ENCODE results near the gene NSUN4. TPM values are rescaled to one million over a fixed set of nuclear protein-coding genes. Genes with fewer than 3 reads are reported as not detected.

NSUN4 gene
- total RNA-seq, 1 experiment from 2014 or later = 10.4 TPM

DNA sequence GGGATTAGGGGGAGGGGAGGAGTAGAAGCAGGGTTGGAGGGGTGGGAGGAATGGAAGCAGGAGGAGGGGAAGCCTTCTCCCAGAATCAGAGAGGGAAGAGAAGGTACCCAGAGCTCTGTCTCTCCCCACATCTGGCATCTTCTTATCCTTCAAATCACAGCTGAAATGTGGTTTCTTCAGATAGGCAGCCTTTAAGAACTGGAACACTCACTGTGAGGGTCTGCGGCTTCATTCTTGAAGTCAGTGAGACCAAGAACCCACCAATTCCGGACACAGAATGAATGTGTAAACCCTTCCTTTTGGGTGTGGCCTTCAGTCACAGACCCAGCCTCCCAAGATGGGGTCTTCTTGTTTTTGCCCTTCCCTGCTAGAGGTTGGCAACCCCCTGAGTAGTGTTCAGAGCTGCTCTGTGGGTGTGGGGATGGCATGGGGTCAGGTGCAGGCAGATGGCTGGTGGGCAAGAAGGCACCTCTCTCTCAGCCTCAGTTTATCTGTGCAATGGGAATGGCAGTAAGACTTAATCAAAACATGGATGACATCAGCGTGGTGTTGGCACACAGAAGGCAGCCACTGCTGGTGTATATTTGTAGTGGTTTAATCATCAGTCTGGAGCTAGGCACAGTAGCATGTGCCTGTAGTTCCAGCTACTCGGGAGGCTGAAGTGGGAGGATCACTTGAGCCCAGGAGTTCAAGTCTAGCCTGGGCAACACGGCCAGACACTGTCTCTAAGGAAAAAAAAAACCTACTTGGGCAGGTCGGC, 60.7 kb downstream of the NSUN4 start:
- Histone ChIP-seq H3K27me3 (ENCODE audit: control insufficient read depth, insufficient read depth, low read length) (no peaks in the 10 kb centered on the region), H3K4me3 (ENCODE audit: insufficient read depth, low read depth, low read length) (no peak overlapping the region), H3K36me3 (replicated peaks; ENCODE audit: control insufficient read depth, insufficient read depth, low read length) (no peaks in the 10 kb centered on the region; the same call in 1 of the 2 replicates)
- DNase-seq = no peak

DNA sequence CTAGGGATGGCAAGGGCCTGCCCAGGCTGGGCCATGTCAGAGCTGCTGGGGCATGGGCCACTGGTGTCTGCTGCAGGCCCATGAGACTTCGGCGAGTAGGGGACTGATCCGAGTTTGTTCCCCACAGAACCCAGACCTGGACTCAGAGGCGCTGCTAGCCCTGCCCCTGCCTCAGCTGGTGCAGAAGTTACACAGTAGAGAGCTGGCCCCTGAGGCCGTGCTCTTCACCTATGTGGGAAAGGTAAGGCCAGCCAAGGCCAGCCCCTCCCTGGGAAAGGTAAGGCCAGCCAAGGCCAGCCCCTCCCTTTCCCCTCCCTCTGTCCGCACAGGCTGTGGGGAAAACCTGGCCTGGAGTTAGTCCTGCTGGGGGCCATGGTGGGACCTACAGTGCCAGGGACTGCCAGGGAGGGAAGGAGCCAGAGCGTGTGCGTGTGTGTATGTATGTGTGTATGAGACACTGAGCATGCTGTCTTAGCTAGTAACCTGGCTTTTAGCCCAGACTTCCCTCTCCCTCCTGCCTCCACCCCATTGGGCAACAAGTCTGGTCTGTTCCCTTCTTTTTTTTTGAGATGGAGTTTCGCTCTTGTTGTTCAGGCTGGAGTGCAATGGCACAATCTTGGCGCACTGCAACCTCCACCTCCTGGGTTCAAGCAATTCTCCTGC, 61.5 kb downstream of the NSUN4 start:
- peak; percentile 92 for DNase-seq
- Histone ChIP-seq H3K4me3 (ENCODE audit: insufficient read depth, low read depth, low read length) (no peak overlapping the region), H3K36me3 (replicated peaks; ENCODE audit: control insufficient read depth, insufficient read depth, low read length) (no peaks in the 10 kb centered on the region; the same call in 1 of the 2 replicates), H3K27me3 (ENCODE audit: control insufficient read depth, insufficient read depth, low read length) (no peaks in the 10 kb centered on the region)

DNA sequence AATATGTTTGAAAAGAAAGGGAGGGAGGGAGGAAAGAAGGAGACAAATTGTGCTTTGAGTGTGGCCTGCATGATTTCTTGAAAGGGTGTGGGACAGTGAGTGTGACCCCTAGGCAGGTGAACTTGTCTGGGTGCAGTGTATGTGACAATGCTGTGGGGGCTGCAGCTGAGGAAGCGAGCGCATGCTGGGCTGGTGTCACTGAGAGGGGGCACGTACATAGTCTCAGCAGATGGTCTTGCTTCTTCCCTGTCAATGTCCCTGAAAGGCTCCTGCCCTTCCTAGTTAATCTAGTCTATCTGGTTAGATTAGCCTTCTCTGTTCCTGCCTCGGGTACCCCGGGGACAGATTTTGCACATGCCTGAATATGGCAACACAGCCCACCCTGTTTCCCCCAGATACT, 63.3 kb downstream of the NSUN4 start:
- DNase-seq = no peak
- H3K4me3 ChIP-seq (ENCODE audit: insufficient read depth, low read depth, low read length) = no peak overlapping the region
- H3K36me3 ChIP-seq (replicated peaks; ENCODE audit: control insufficient read depth, insufficient read depth, low read length) = peaks cover 8% of the 10 kb centered on the region
- no peaks in the 10 kb centered on the region; the same call in 1 of the 2 replicates for H3K27me3 ChIP-seq (ENCODE audit: control insufficient read depth, insufficient read depth, low read length)

DNA sequence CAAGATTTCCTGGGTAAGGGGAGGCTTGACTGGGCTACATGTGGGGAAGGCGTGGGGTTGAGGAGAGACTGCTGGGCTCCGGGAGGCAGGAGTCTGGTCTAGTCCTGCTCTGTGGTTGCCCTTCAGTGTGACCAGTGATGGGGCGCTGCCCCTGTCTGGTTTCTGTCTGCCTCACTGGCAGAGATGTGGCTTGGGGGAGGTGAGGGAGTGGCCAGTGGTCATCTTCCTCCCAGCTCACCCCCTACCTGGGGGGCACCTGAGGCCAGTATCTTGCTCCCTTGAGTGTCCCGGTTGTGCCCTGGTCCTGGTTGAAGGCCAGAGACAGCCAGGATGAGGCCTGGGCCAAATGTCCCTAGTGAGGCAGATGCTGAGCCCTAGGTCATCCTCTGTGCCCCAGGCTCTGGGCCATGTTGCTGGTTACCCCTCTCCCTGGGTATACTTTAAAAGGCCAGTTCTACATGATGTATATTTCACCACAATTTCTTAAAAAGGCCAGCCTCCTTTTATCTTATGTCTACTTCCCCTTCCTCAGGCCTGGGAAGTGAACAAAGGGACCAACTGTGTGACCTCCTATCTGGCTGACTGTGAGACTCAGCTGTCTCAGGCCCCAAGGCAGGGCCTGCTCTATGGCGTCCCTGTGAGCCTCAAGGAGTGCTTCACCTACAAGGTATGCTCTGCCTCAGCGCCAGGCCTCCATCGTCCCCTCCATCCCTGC, 64.0 kb downstream of the NSUN4 start:
- Histone ChIP-seq H3K4me3 (ENCODE audit: insufficient read depth, low read depth, low read length) (no peak overlapping the region), H3K36me3 (replicated peaks; ENCODE audit: control insufficient read depth, insufficient read depth, low read length) (peaks cover 12% of the 10 kb centered on the region), H3K27me3 (ENCODE audit: control insufficient read depth, insufficient read depth, low read length) (no peaks in the 10 kb centered on the region; the same call in 1 of the 2 replicates)
- DNase-seq = no peak

DNA sequence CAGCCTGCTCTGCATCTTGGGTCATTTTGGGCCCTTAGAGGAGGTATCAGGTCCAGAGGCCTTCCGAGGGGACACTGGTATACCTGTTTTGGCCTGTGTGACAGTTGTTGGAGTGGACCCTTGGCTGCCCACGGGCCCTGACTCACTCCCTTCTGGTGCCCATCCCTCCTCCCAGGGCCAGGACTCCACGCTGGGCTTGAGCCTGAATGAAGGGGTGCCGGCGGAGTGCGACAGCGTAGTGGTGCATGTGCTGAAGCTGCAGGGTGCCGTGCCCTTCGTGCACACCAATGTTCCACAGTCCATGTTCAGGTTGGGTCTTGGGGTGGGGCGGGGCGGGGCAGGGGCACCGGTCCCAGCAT, 64.6 kb downstream of the NSUN4 start:
- no peaks in the 10 kb centered on the region; the same call in 1 of the 2 replicates for H3K27me3 ChIP-seq (ENCODE audit: control insufficient read depth, insufficient read depth, low read length)
- peaks cover 14% of the 10 kb centered on the region for H3K36me3 ChIP-seq (replicated peaks; ENCODE audit: control insufficient read depth, insufficient read depth, low read length)
- H3K4me3 ChIP-seq (ENCODE audit: insufficient read depth, low read depth, low read length) = no peak overlapping the region
- no peak for DNase-seq

DNA sequence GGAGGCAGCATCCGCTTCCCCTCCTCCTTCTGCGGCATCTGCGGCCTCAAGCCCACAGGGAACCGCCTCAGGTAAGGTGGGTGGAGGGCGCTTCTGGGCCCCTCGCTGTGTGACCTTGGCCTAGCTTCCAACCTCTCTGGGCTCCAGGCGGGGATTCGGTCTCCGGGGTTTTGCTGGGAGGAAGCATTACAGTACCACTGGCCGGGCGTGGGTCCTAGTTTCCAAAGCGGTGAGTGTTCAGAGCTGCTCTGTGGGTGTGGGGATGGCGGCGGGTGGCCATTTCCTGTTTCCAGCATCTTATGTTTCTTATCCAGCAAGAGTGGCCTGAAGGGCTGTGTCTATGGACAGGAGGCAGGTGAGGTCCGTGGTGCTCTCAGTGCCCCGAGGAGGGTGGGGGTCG, 65.1 kb downstream of the NSUN4 start:
- Histone ChIP-seq H3K36me3 (replicated peaks; ENCODE audit: control insufficient read depth, insufficient read depth, low read length) (peaks cover 14% of the 10 kb centered on the region), H3K4me3 (ENCODE audit: insufficient read depth, low read depth, low read length) (no peak overlapping the region), H3K27me3 (ENCODE audit: control insufficient read depth, insufficient read depth, low read length) (no peaks in the 10 kb centered on the region; the same call in 1 of the 2 replicates)
- no peak for DNase-seq

DNA sequence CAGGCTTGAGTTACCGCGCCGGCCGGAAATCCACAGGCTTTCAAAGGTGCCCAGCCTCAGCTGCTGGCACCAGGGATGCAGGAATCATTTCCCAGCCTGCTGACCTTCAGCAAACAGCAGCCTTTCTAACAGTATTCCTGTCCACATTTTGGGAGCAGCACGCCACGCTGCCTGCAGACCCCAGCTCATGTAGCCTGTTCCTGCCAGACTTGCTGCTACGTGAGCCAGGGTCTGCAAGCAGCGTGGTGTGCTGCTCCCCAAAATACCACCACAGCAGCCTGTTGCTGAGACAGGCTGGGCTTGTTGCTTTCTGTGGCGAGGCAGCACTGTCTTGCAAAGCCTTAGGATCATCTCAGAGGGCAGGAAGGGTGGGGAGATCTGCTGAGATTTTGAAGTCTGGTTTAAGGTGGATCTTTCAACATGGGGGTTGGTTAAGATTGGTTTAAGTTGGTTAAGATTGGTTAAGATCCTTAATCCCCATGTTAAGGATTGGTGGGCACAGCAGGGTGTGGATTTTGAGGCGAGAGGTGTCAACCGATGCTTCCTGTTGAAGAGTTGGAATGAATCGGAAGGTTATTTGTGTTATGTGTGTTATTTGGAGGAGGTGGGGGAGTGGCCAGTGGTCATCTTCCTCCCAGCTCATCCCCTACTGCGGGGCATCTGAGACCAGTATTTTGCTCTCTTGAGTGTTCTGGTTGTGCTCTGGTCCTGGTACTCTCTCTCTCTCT, 66.4 kb downstream of the NSUN4 start:
- Histone ChIP-seq H3K36me3 (replicated peaks; ENCODE audit: control insufficient read depth, insufficient read depth, low read length) (peaks cover 14% of the 10 kb centered on the region), H3K4me3 (ENCODE audit: insufficient read depth, low read depth, low read length) (no peak overlapping the region; the same call in 1 of the 2 replicates), H3K27me3 (ENCODE audit: control insufficient read depth, insufficient read depth, low read length) (no peaks in the 10 kb centered on the region; the same call in 1 of the 2 replicates)
- peak; percentile 70 for DNase-seq

DNA sequence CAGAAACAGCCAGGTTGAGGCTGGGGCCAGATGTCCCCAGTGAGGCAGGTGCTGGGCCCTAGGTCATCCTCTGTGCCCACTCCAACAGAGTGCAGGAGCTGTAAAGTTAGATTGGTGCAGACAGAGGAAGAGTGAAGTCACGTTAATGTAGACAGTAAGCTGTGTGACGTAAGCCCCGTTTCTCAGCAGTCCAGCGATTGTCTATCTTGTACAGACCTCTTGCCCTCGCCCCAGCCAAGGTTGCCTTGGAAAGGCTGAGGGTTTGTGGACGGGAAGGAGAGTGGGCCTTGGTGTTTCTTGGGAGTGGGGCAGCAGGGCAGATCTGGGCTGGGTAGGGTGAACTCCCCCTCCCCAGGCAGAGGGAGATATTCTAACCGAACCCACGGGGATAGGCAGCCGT, 67.0 kb downstream of the NSUN4 start:
- no peak for DNase-seq
- Histone ChIP-seq H3K36me3 (replicated peaks; ENCODE audit: control insufficient read depth, insufficient read depth, low read length) (peaks cover 14% of the 10 kb centered on the region), H3K27me3 (ENCODE audit: control insufficient read depth, insufficient read depth, low read length) (no peaks in the 10 kb centered on the region; the same call in 1 of the 2 replicates), H3K4me3 (ENCODE audit: insufficient read depth, low read depth, low read length) (no peak overlapping the region)

DNA sequence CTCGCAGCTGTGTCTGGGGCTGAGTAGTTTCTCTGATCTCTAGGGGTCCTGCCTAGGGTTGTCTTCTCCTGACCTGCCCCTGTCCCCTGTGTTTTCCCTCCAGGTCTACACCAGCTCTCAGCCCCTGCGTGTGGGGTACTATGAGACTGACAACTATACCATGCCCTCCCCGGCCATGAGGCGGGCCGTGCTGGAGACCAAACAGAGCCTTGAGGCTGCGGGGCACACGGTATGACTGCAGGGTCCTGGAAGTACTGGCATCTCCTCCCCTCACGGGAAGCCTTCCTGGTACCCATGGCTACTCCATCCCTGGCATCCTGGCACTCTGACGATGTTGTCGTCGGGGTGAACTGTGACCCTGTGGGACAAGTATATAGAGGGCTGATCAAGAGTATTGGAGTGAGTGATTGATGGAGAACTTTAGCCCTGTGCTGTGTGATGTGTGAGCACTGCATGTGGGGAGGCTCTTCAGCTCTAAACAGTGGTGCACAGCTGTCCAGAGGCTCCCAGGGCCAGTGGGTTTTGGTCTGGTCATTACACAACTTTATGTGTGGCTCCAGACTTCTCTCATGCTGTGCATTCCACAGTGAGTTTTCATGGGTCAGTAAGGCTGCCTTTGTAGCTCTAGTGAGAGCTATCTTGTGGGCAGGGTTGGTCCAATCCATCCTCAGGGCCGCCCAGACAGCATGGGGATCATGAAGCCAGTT, 67.9 kb downstream of the NSUN4 start:
- DNase-seq = no peak
- Histone ChIP-seq H3K36me3 (replicated peaks; ENCODE audit: control insufficient read depth, insufficient read depth, low read length) (peaks cover 18% of the 10 kb centered on the region), H3K4me3 (ENCODE audit: insufficient read depth, low read depth, low read length) (no peak overlapping the region), H3K27me3 (ENCODE audit: control insufficient read depth, insufficient read depth, low read length) (no peaks in the 10 kb centered on the region; the same call in 1 of the 2 replicates)

DNA sequence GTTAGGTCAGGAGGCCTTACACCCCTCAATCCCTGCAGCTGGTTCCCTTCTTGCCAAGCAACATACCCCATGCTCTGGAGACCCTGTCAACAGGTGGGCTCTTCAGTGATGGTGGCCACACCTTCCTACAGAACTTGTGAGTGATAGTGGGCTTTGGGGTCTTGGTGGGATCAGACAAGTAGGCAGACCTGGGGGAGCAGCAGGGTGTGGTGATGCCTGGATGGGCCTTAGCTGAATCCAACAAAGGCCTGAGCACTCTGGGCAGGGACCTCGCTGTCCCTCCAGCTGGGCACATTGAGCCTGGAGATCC, 68.4 kb downstream of the NSUN4 start:
- Histone ChIP-seq H3K27me3 (ENCODE audit: control insufficient read depth, insufficient read depth, low read length) (no peaks in the 10 kb centered on the region; the same call in 1 of the 2 replicates), H3K4me3 (ENCODE audit: insufficient read depth, low read depth, low read length) (no peak overlapping the region), H3K36me3 (replicated peaks; ENCODE audit: control insufficient read depth, insufficient read depth, low read length) (peaks cover 19% of the 10 kb centered on the region)
- DNase-seq = no peak

DNA sequence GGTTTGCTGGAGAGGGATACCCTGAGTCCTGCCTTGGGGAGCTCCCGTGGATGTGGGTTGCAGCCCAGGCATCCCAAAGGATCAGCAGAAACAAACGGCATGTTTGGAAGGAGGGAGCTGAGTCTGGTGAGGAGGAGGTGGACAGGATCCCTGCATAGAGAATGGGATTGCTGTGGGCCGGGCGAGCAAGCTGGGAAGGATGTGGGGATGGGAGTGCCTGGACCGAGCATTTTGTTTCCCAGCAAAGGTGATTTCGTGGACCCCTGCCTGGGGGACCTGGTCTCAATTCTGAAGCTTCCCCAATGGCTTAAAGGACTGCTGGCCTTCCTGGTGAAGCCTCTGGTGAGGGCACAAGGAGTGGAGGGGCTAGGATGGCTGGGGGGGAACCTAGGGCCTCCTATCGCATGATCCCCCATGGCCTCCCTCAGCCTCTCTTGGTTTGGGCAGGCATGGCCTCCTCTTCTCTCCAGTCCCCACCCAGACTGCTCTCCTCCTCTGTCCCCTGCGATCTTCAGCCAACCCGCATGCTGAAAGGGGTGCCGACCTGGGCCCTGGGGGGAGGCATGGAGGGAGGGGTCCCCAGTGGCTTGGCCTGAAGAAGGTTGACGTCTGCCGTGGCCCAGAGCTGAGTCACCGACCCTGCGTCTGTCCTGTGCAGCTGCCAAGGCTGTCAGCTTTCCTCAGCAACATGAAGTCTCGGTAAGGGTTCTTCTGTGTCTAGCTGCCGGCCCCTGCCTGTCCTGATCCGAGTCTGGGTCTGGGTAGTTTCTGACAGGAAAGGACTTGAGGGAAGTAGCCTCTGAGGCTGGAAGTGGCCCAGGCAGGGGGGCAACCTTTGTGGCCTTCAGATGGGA, 69.8 kb downstream of the NSUN4 start:
- Histone ChIP-seq H3K36me3 (replicated peaks; ENCODE audit: control insufficient read depth, insufficient read depth, low read length) (peaks cover 19% of the 10 kb centered on the region), H3K4me3 (ENCODE audit: insufficient read depth, low read depth, low read length) (no peak overlapping the region), H3K27me3 (ENCODE audit: control insufficient read depth, insufficient read depth, low read length) (no peaks in the 10 kb centered on the region; the same call in 1 of the 2 replicates)
- DNase-seq = no peak

DNA sequence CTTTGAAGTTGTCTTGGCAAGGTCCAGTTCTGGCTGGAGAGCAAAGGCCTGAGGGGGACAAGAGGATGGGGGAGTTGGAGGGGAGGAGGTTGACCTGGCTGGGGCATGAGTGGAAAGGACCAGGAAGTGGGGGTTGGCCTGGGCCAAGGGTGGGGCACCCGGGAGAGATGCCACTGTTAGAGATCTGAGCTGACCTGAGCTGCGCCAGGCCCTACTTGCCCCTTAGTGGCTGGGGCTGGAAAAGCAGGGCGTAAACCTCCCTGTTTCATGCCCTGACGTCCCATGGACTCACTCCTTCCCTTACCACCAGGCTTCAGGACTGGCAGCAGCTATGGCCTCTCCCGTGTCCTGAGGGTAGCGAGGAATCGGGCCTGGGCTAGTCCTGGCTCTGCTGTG, 70.4 kb downstream of the NSUN4 start:
- Histone ChIP-seq H3K27me3 (ENCODE audit: control insufficient read depth, insufficient read depth, low read length) (no peaks in the 10 kb centered on the region; the same call in 1 of the 2 replicates), H3K36me3 (replicated peaks; ENCODE audit: control insufficient read depth, insufficient read depth, low read length) (peaks cover 19% of the 10 kb centered on the region), H3K4me3 (ENCODE audit: insufficient read depth, low read depth, low read length) (no peak overlapping the region)
- no peak for DNase-seq
